ENCODE results near the gene BTBD7.

The BTBD7 gene

GRCh38 chr14:93195316-93195999, 137.4 kb downstream of the BTBD7 start:
- DNase-seq (ENCODE audit: low spot score) = no peak

All from globus pallidus (tissue), 1 donor.